Kidney tubule cell (primary cell): ENCODE measurements around the gene NEGR1.
A peak's percentile ranks its signal among the peaks of the same experiment; 100 is the strongest.

ENCODE experiments used
- DNase-seq: peaks from one replicate; pipeline ENCODE4 v3.0.0-alpha.2; 2018; ENCODE audit warnings: low spot score

Gene NEGR1

DNA sequence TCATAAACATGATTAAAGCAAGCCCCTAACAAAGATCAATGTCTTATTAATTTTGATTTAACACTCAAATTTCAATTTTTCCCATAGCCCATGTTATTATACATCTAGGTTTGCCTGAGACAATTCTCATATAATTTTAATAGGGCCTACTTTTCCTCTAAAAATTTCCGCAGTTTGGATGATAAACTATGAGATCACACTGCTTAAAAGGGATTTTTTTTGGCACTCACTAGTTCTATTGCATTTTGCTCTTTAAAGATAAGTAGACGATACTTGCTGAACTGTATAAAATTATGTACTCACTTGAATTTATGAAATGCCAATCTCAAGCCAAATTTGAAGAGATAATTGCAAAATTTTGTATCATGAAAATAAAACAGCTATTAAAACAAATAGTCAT lies 721.1 kb downstream of the NEGR1 start:
- DNase-seq: no peak

- no peak for DNase-seq
These were observed 722.5 kb downstream of the NEGR1 start for GRCh38 chr1:71559880-71560279.

DNA sequence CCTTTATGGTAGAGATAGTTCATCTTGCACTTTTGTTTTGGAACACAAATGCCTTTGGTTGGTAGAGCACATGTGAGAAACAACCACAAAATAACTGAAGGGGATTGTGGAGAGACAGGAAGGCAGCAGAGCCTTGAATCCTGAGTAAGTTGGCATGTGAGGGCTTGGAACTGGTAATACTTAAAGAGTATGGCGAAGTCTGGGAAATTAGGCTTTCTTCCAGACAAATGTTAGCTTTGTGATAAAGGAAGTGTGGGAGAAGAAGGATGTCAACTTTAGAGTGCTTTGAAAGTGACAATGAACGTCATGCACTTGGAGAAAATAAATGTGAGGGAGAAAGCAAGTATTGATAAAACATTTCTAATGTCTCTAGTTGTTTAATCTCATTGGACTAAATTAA lies 725.2 kb downstream of the NEGR1 start:
- no peak for DNase-seq

DNA sequence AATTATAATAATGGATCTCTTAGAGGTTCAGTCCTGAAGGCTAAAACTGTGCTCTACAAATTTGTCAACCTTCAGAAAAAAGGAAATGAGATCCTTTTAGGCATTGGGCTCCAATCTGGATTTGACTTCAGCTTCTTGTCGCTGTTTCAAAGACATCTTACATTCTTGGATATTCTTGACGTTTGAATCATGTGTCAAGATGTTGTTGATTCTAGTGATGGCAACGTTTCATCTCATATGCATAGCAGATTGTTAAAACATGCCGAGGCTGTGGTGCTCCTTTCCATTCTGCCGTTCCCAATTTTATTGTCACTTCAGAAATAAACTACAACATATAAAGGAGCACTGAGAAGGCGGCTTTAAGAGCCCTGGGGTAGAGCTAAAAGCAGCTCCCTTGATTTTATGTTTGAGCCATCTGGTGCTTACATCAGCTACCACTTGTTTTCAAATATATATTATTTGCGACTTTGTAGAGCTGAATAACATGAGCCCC lies 733.9 kb downstream of the NEGR1 start:
- DNase-seq: no peak

DNA sequence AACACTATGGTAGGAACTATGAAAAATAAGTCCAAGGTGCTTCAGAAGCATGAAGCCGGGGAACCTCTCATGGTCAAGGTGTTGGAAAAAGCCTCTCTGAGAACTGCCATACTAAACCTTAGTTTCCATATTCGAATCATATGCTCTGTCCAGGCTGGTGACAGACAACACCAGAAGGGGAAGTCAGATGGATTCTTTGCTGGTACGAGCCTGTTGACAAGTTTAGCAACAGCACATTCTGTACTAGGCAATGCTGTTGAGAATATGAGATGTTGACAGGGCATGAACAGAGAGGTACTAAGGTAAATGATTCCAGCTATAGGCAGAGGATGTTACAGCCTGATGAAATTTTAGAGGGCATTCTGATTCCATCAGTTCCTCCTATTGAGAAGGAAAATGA lies 740.2 kb downstream of the NEGR1 start:
- DNase-seq: no peak

DNA sequence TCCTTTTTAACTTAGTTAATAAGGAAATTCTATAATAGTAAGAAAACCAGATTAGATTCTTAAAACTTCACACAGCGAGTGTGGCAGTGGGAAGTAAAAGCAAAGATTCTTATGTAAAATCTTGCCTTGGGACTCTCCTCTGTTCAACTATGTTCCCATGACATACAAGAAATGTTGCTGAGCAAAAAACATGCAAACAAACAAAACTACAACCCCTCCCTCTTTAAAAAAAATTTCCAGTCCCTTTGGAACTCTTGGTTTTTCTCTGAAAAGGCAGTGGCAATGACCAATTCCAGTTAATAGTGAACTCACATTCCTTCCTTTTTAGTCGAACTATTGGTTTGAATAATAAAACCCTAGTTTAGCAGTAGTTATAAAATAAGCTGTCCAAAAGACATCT lies 748.4 kb downstream of the NEGR1 start:
- DNase-seq: peak; percentile 1

- DNase-seq: no peak
These were observed 750.0 kb downstream of the NEGR1 start for GRCh38 chr1:71532343-71532742.

GRCh38 chr1:71526824-71527223 lies 755.5 kb downstream of the NEGR1 start:
- no peak for DNase-seq

GRCh38 chr1:71522721-71523120 lies 759.6 kb downstream of the NEGR1 start:
- no peak for DNase-seq

DNA sequence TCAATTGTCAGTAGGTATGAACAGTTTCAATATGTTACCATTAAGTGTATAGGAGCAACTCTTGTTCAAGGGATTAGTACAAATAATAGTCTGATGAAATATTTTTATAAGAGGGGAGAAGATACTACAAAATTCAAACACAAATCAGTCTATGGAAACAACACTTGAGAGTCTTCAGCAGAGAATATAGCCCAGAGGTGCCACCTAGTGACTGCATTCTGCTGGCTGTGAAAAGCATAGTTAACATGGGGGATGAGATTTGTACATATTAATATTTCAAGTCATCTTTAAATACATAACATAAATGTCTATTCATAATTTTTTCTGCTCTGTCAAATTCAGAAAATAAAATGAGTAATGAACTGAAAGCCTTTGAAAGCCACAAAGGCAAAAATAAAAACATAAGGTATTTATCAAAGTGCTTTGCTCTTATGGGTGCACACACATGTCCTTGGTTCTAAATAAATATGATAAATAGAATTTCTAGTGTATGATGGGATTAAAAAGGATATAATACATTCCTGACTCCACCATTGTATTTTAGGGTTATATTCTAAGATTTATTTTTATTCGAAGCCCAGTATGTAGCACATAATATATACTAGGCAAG lies 760.6 kb downstream of the NEGR1 start:
- peak; percentile 39 for DNase-seq

- DNase-seq: no peak
These were observed 770.8 kb downstream of the NEGR1 start for GRCh38 chr1:71511505-71511904.

DNA sequence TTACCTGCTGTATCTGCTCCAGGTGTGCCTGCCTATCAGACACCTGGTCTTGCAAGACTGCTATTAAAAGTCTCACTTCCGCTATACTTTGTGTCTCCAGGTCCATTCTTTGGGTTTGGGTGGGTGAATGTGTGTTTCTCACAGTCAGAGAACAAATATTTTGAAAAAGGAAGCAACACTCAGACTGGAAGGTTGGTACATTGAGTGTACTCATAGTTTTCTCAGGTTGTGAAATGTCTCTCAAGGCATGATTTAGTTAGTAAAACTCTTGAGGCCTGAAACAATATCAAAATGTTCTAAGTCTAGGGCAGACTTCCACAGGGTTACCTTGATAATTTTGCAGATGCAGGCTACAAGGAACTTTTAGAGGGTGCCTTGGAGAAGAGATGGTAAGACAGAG lies 771.6 kb downstream of the NEGR1 start:
- no peak for DNase-seq

GRCh38 chr1:71509051-71509595 lies 773.2 kb downstream of the NEGR1 start:
- DNase-seq: no peak

GRCh38 chr1:71502006-71502405 lies 780.3 kb downstream of the NEGR1 start:
- DNase-seq: no peak

- no peak for DNase-seq
These were observed 783.8 kb downstream of the NEGR1 start for GRCh38 chr1:71498542-71498941.

GRCh38 chr1:71494163-71494562 lies 788.2 kb downstream of the NEGR1 start:
- peak; percentile 2 for DNase-seq

- DNase-seq: no peak
These were observed 789.9 kb downstream of the NEGR1 start for GRCh38 chr1:71492298-71493041.

- DNase-seq: peak; percentile 45
These were observed 791.9 kb downstream of the NEGR1 start for GRCh38 chr1:71490432-71490831.

DNA sequence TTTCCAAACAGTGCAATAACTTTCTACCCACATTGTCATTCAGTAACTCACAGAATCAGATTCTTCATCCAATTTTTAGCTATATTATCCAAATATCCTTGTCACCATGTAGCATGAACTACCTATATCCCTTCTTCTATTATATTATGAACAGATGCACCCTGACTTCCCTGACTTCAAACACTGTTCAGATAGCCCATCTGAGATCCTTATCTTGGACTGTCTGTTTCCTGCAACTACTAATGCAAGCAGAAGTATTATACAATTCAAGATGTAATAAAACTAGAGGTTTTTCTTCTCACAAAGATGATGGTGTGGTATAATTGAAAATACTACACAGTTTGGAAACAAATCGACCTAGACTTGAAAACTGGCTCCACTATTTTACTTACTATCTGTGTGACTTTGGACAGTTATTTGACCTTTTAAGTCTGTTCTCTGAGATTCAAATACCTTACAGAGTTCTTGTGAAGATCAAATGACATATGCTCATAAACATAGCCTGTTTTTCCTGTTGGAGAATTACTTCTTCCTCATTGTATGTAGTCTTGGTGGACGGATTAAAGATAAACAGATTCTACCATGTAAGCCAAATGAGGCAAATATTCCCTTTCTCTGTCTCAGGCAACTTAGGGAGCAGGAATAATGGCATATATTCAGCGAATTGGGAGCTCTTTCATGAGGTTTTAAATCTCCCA lies 793.6 kb downstream of the NEGR1 start:
- DNase-seq: no peak

DNA sequence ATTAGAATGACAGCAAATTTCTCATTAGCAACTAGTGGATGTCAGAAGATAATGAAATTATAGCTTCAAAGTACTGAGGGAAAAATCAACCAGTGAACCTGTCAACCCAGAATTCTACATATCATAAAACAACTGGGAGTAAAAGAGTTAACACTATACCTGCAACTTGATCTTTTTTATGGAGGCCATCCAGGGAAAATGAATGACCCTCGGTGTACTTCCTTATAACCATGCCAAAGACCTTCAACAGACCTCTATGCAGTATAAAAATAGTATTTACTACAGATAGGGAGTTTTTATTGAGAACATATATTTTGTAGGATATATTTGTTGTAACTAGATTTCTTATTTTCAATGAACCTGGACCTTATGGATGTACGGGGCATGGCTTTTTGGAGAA lies 809.0 kb downstream of the NEGR1 start:
- DNase-seq: no peak

GRCh38 chr1:71465093-71465492 lies 817.2 kb downstream of the NEGR1 start:
- DNase-seq: no peak

DNA sequence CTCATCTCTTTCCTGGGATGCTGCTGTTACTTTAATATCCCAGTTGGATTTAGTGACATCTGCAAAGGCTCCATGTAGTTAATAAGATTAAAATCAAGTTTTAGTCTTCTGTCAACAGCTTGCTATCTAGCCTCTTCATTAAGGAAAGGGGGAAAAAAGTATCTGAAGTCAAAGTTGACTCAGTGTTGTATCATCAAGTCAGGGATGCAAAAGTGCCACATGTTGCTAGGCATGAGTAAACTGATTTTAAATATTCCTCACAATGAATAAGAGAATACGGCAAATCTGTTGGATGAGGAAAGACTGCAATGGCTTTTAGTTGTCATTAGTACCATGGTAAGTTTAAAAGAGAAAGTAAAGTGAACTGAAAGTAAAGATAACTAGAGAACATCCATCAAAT lies 818.3 kb downstream of the NEGR1 start:
- peak; percentile 39 for DNase-seq

DNA sequence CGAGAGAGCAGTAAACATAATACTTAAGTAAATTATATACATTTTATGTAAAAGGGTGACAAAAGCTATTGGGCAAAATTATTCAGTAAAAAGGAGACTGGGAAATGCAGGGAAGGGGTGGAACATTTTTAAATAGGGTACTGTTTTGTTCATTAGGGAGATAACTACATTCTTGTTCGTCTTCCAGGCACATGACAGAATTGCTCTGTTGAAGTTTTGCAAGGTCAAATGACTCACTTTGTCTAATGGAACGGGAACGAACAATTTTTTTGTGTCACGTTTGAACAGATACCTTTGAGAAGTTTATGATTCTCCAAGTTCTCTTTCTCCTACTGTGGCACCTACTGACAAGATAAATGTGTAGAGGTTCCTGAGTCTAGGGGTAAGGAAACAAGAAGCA lies 819.2 kb downstream of the NEGR1 start:
- DNase-seq: no peak
